Measurements from ENCODE around the gene ARRDC3. TPM values are rescaled to one million over a fixed set of nuclear protein-coding genes. Genes with fewer than 3 reads are reported as not detected.

Gene ARRDC3
- total and polyA plus RNA-seq, 9 of the 15 experiments (the other 6 are each of a cell fraction or from before 2014, with no cell fraction given), result 15.3 to 58.1 (median 39.4) TPM

GRCh38 chr5:91383027-91383955, at the start of gene ARRDC3 (continued):
- TF ChIP-seq PTBP1 (IDR thresholded peaks at IDR 0.05; ENCODE audit: low read depth, low read length) (no peak), THAP12 (CRISPR knock-in tag; IDR thresholded peaks at IDR 0.05) (peak; percentile 80), ZBTB26 (CRISPR knock-in tag; IDR thresholded peaks at IDR 0.05) (peak; percentile 88; the same call in 1 of the 2 replicates), MTA3 (IDR thresholded peaks at IDR 0.05; ENCODE audit: borderline replicate concordance) (peak; percentile 94), FOXK2 (conservative IDR thresholded peaks at IDR 0.05 in 1 of 2, IDR thresholded peaks at IDR 0.05 in 1 of 2; ENCODE audit: low read depth in 2 of 2) (peak in 1 of 2 experiments; percentile 35; a peak in 3 of 4 replicates), KDM4B (IDR thresholded peaks at IDR 0.05; ENCODE audit: borderline replicate concordance in 2 of 2, low read depth in 1 of 2) (no peak; a peak in 1 of 4 replicates), ZBTB7A (IDR thresholded peaks at IDR 0.05; ENCODE audit: borderline replicate concordance, control insufficient read depth, low read depth, low read length) (peak; percentile 56; the same call in 1 of the 2 replicates), ZNF584 (CRISPR knock-in tag; IDR thresholded peaks at IDR 0.05; ENCODE audit: low read depth) (peak; percentile 83; the same call in 1 of the 2 replicates), HMGN3 (IDR thresholded peaks at IDR 0.05; ENCODE audit: borderline replicate concordance, extremely low read depth, insufficient read length, low read depth, low read length) (peak; percentile 72), TEAD4 (IDR thresholded peaks at IDR 0.05; ENCODE audit: low read length) (peak; percentile 34), TEAD4 (CRISPR knock-in tag; IDR thresholded peaks at IDR 0.05; ENCODE audit: borderline replicate concordance) (no peak), E2F6 (IDR thresholded peaks at IDR 0.05; ENCODE audit: borderline replicate concordance in 1 of 2, extremely low read depth in 1 of 2, insufficient read depth in 1 of 2, insufficient read length in 1 of 2, low read depth in 1 of 2, low read length in 1 of 2, poor library complexity in 1 of 2, severe bottlenecking in 1 of 2) (peak; percentile 18 to 21), ATF4 (CRISPR knock-in tag; IDR thresholded peaks at IDR 0.05) (0 out of 2 replicates have a peak, but pooled peaks have one; percentile 9), PRPF4 (IDR thresholded peaks at IDR 0.05; ENCODE audit: insufficient read depth, low read depth, low read length, poor library complexity, severe bottlenecking) (peak; percentile 70), LEF1 (IDR thresholded peaks at IDR 0.05) (peak; percentile 51; the same call in 1 of the 2 replicates)
- TF ChIP-seq, protein P1, sequence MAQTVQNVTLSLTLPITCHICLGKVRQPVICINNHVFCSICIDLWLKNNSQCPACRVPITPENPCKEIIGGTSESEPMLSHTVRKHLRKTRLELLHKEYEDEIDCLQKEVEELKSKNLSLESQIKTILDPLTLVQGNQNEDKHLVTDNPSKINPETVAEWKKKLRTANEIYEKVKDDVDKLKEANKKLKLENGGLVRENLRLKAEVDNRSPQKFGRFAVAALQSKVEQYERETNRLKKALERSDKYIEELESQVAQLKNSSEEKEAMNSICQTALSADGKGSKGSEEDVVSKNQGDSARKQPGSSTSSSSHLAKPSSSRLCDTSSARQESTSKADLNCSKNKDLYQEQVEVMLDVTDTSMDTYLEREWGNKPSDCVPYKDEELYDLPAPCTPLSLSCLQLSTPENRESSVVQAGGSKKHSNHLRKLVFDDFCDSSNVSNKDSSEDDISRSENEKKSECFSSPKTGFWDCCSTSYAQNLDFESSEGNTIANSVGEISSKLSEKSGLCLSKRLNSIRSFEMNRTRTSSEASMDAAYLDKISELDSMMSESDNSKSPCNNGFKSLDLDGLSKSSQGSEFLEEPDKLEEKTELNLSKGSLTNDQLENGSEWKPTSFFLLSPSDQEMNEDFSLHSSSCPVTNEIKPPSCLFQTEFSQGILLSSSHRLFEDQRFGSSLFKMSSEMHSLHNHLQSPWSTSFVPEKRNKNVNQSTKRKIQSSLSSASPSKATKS (CRISPR knock-in tag; IDR thresholded peaks at IDR 0.05), result peak; percentile 59; the same call in 1 of the 2 replicates
